GM13977 (cell line): Measurements from ENCODE around the gene KIF26B.

ENCODE experiments used
- DNase-seq: peaks from one replicate; pipeline ENCODE4 v3.0.0; 2012; ENCODE audit warnings: low spot score
- in situ Hi-C: fragments of 300-500 bp; cut with MboI; formaldehyde crosslinking; loops from one replicate; pipeline ENCODE4 v1.12.0; 2022; ENCODE audit warnings: low sequenced_read_pairs, low pct_unique_long_range_greater_than_20kb, mixed read lengths, inconsistent platforms; ENCODE audit not compliant: unreplicated experiment
- TF ChIP-seq, protein P1 (sequence below): IDR thresholded peaks from 2 replicates; pipeline ENCODE4 v1.5.1; 2012; ENCODE audit warnings: mild to moderate bottlenecking, control low read depth; ENCODE audit not compliant: insufficient read depth; ENCODE audit errors: extremely low read depth, missing control alignments

KIF26B gene

DNA sequence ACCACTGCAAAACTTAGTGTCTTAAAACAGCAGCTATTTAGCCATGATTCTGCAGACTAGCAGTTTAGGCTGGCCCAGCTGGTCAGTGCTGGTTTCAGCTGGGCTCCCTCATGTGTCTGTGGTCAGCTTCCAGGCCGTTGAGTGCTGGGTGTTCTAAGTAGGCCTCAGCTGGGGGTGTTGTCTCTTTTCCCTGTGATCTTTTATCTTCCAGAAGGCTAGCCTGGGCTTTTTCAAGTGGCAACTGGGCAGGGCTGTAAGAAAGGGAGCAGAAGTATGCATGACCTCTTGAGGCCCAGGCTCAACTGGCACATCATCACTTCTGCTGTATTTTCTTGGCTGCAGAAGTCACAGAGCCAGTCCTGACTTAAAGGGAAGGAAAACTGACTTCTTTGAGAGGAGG lies 136.1 kb downstream of the KIF26B start:
- TF ChIP-seq, protein P1, sequence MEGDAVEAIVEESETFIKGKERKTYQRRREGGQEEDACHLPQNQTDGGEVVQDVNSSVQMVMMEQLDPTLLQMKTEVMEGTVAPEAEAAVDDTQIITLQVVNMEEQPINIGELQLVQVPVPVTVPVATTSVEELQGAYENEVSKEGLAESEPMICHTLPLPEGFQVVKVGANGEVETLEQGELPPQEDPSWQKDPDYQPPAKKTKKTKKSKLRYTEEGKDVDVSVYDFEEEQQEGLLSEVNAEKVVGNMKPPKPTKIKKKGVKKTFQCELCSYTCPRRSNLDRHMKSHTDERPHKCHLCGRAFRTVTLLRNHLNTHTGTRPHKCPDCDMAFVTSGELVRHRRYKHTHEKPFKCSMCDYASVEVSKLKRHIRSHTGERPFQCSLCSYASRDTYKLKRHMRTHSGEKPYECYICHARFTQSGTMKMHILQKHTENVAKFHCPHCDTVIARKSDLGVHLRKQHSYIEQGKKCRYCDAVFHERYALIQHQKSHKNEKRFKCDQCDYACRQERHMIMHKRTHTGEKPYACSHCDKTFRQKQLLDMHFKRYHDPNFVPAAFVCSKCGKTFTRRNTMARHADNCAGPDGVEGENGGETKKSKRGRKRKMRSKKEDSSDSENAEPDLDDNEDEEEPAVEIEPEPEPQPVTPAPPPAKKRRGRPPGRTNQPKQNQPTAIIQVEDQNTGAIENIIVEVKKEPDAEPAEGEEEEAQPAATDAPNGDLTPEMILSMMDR = no peak
- in situ Hi-C loops = no loop called here
- DNase-seq = no peak

DNA sequence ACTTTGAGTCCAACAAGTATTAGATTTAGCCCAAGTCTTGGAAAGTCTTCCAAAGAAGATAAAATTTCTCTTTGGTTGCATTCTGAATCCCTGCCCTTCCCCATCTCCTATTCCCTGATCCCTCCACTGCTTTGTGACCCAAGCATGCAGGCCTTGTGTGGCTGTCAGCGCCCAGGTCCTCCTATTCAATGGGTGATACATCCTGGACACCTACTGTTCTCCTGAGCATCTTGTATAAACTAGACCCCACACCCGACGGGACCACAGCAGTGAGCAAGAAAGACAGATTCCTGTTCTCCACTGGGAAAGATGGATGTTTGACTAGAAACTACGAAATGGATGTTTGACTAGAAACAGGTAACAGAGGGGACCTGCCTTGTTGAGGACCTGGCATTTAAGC lies 136.6 kb downstream of the KIF26B start:
- TF ChIP-seq, protein P1 = no peak
- no peak for DNase-seq
- in situ Hi-C loops = no loop called here

DNA sequence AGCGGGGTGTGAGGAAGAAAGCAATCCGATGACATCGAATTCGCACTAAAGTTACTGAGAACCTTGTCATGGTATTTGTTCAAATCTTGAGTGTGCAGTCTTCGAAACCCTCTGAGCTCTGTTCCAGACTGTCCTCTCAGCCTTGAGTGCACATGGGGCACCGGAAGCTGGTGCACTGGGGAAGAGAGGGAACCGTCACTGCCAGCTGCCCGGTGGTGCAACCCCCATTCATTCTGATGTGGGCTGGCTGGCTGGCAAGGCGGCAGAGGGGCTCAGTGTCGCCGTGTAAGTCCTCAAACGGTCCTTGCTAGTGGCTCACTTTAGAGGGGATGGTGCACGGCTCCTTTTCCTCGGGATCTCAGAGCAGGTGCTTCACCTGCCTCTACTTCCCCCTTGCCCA lies 137.4 kb downstream of the KIF26B start:
- TF ChIP-seq, protein P1 = no peak
- DNase-seq = no peak
- in situ Hi-C loops = no loop called here

DNA sequence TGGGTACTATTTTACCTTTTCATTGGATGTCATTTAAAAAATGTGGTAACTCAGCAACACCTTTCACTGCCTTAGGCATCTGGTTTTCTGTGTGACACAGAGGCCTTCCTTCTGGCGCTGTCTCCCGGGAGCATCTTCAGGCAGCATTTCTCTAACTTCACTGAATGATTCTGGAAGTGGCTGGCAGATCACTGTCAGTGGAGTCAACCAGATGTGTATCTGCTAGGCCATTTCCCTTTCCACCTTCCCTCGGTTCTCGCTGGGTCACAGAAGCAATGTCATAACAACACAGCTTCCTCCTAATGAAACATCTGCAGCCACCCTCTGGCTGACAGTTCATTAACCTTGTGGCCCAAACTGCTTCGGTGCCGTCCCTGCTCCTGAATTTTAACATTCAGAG lies 137.8 kb downstream of the KIF26B start:
- in situ Hi-C loops = no loop called here

DNA sequence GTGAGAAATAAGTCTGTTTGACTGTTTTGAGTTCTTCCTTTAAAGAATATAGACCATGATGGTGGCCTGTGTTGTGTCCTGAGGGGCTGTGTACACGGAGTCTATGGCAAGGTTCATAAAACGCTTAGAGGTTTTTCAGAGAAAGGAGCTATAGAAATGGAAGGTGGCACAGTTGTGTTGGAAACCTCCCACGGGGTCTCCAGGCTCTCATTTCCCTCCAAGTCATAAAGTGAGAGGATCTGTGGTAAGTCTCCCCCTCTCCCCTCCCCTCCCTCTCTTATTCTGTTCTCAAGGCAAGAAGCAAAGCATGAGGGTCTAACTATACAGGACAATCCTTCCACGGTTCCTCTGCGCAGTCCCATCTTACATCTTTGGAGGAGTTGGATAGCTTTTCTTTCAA lies 139.2 kb downstream of the KIF26B start:
- TF ChIP-seq, protein P1 = no peak
- DNase-seq = no peak
- in situ Hi-C loops = no loop called here

More for the DNA sequence above, 137.8 kb downstream of the KIF26B start:
- no peak for DNase-seq
- TF ChIP-seq, protein P1 = no peak

DNA sequence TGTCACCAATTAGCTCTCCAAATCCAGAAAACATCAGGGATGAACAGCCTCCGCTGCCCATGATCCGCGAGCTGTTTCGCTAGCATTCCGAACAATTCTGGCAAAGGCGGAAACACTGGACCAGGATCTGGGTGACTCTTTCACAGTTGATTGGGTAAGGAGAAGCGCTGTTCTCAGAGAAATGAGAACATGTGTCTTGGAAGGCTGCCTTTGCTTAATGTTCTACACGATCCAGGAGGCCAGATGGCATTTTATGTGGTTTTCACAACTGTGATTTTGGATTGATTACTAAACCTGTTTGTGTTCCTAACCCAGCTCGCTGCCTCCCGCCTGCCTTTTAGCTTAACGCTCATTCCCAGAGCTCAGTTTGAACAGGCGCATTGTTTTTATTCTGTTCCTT lies 144.0 kb downstream of the KIF26B start:
- in situ Hi-C loops = no loop called here
- TF ChIP-seq, protein P1 = no peak
- DNase-seq = no peak

DNA sequence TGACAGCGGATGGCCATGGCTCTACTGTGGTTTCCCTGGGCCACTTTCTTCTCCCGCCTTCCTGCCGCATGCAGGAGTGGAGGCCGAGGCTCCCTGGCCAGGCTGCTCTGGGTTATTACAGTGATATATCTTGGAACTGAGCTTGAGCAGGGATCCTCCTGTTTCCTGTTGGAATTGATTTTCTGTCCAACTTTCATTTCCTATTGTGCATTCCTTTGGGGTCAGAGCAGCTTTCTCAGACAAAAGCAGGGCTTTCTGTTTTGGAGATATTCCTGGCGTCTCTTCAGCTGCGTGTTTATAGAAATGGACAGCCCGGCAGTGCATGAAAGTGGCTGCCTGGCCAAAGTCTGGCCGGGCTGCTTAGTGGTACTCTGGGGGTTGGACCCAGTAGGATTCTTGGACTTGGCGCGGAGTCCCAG lies 146.4 kb downstream of the KIF26B start:
- TF ChIP-seq, protein P1 = no peak
- in situ Hi-C loops = no loop called here
- no peak for DNase-seq
